PFSK-1 (cell line): ENCODE data around the gene MAML2.

Experiments used
- FOXP2 ChIP-seq: optimal IDR thresholded peaks from 2 replicates; pipeline ENCODE3; 2011; ENCODE audit warnings: borderline replicate concordance, control low read depth, inconsistent platforms; ENCODE audit not compliant: insufficient read depth; ENCODE audit errors: extremely low read length, extremely low read depth
- POLR2AphosphoS5 ChIP-seq: IDR thresholded peaks from 2 replicates; pipeline ENCODE4 v1.6.1; 2012; ENCODE audit warnings: low read depth, mild to moderate bottlenecking, control low read depth, low read length, moderate library complexity
- REST ChIP-seq, 2 experiments: IDR thresholded peaks; 2 replicates each; pipeline versions ENCODE4 v1.6.1 to v1.8.0; 2011 to 2012; ENCODE audit warnings: low read depth in 2 of 2, low read length in 2 of 2, control low read depth in 1 of 2, inconsistent platforms in 1 of 2, mild to moderate bottlenecking in 1 of 2, moderate library complexity in 1 of 2; ENCODE audit not compliant: insufficient read depth in 1 of 2
- SIN3A ChIP-seq: IDR thresholded peaks from 2 replicates; pipeline ENCODE4 v1.6.1; 2012; ENCODE audit warnings: mild to moderate bottlenecking, low read length, moderate library complexity, borderline replicate concordance; ENCODE audit not compliant: insufficient read depth
- TAF1 ChIP-seq: IDR thresholded peaks from 2 replicates; pipeline ENCODE4 v1.6.1; 2012; ENCODE audit warnings: low read length, control low read depth, borderline replicate concordance; ENCODE audit not compliant: insufficient read depth

The MAML2 gene

GRCh38 chr11:96215110-96215782 lies 127.7 kb downstream of the MAML2 start:
- TF ChIP-seq FOXP2 (no peak), TAF1 (no peak), REST (IDR thresholded peaks at IDR 0.05; ENCODE audit: insufficient read depth in 1 of 2, low read depth in 2 of 2, low read length in 2 of 2) (no peak)

- TF ChIP-seq POLR2AphosphoS5, result no peak
These were observed 128.3 kb downstream of the MAML2 start for GRCh38 chr11:96214777-96215109.

- TF ChIP-seq TAF1 (no peak), SIN3A (no peak), REST (IDR thresholded peaks at IDR 0.05; ENCODE audit: insufficient read depth in 1 of 2, low read depth in 2 of 2, low read length in 2 of 2) (no peak), FOXP2 (no peak), POLR2AphosphoS5 (no peak)
These were observed 129.5 kb downstream of the MAML2 start for GRCh38 chr11:96213500-96213899.

DNA sequence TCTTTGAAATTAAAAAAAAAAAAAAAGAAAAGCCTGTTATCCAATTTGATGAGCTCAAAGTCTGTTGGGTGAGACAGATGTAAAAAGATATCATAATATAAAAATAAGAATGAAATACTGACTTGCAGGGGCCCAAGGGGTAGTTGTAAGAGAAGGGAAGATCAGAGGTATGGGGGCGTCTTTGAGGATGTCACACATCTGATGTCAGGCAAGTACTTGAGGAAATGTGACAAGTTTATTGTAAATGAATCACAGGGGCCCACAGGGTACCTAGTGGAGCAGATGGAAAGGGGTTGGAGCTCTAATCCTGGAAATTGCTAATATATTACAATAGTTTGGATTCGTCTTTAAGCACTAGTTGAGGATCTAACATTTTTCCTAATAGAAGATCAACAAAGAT lies 131.6 kb downstream of the MAML2 start:
- TF ChIP-seq FOXP2, result no peak
- no peak for TF ChIP-seq SIN3A
- no peak for TF ChIP-seq POLR2AphosphoS5
- no peak for TF ChIP-seq TAF1
- TF ChIP-seq REST (IDR thresholded peaks at IDR 0.05; ENCODE audit: insufficient read depth in 1 of 2, low read depth in 2 of 2, low read length in 2 of 2), result no peak

DNA sequence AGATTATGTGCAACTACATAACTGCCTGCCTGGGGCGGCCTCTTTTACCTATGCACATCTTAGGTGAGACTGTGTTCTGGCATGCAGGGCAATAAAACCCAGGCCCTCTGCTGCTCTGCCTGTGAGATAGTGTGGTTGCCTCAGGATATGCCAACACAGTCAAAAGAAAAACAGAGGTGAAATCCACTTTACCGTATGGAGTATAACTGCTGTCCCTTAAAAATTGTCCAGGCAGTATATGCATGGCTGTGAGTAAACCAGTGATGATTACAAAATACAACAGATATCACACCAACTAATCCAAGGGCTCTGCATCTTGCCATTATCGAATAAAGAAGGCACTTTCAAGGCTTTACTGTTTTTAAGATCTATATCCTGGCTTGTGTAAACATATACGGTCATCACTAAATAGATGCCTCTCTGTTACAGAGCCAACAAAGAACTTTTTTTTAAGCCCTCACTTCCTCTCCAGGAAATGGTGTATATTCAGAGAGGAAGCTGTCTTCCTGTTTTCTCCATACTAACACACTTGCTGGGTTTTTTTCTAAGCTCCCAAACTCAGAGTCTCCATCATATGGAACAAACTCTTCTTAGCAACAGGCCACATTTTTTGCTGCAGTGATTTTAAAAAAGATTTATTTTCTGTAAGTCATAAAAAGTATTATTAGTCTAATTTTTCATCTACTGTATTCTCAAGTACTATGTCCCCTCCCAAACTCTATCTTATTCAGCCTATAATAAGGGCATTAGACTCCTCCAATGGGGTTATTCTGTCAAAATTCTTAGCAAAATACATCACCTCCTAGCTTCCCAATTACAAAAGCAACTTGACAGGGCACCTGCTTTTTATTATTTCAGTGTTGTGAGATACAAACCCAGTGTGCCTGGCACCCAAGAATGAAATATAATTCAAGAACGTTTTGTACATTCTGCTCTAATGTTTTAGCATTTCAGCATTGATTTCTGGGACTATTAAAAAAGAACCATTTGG lies 135.2 kb downstream of the MAML2 start:
- TF ChIP-seq REST (IDR thresholded peaks at IDR 0.05; ENCODE audit: insufficient read depth in 1 of 2, low read depth in 2 of 2, low read length in 2 of 2) (no peak), TAF1 (no peak), SIN3A (0 out of 2 replicates have a peak, but pooled peaks have one; percentile 63), FOXP2 (no peak), POLR2AphosphoS5 (no peak)
